K562 (cell line): Measurements from ENCODE around the gene CLK4. TPM values are rescaled to one million over a fixed set of nuclear protein-coding genes. Genes with fewer than 3 reads are reported as not detected.

Experiments
- CCNT2 ChIP-seq: IDR thresholded peaks from 2 replicates; pipeline ENCODE4 v1.6.1; 2011; ENCODE audit warnings: borderline replicate concordance, low read depth, mild to moderate bottlenecking, moderate library complexity, mixed read lengths, low read length; ENCODE audit not compliant: insufficient read length; ENCODE audit errors: extremely low read depth
- CEBPB ChIP-seq: fragments of 450-650 bp; IDR thresholded peaks from 2 replicates; pipeline ENCODE4 v1.6.1; 2016; ENCODE audit warnings: missing genetic modification characterization, missing compliant biosample characterization
- CUX1 ChIP-seq: fragments of 200-800 bp; sonication (Bioruptor generic); IDR thresholded peaks from 2 replicates; pipeline ENCODE4 v1.6.1; 2016; ENCODE audit warnings: missing genetic modification characterization, missing compliant biosample characterization
- ELF1 ChIP-seq: fragments of 200-800 bp; sonication (Bioruptor generic); IDR thresholded peaks from 2 replicates; pipeline ENCODE4 v1.6.1; 2016; ENCODE audit warnings: missing genetic modification characterization, missing compliant biosample characterization
- ESRRA ChIP-seq: fragments of 450-650 bp; IDR thresholded peaks from 2 replicates; pipeline ENCODE4 v1.6.1; 2014; ENCODE audit warnings: low read depth, mild to moderate bottlenecking, moderate library complexity, borderline replicate concordance
- HNRNPUL1 ChIP-seq: fragments of 200-400 bp; formaldehyde crosslinking; IDR thresholded peaks from 2 replicates; pipeline ENCODE4 v1.6.1; 2017; ENCODE audit warnings: low read length
- MAZ ChIP-seq, 2 experiments: fragments of 450-650 bp in 1 of 2; sonication (generic) in 1 of 2; formaldehyde crosslinking; IDR thresholded peaks in 1 of 2; conservative IDR thresholded peaks in 1 of 2; 2 replicates each; pipeline versions ENCODE4 v1.4.0 to v1.5.0; 2020; ENCODE audit warnings: mild to moderate bottlenecking in 1 of 2, missing genetic modification reagents in 1 of 2
- PHF21A ChIP-seq: fragments of 450-650 bp; IDR thresholded peaks from 2 replicates; pipeline ENCODE4 v1.6.1; 2017; ENCODE audit warnings: low read depth, borderline replicate concordance
- SLC30A9 ChIP-seq: fragments of 250-450 bp; sonication (Bioruptor Pico); IDR thresholded peaks from 2 replicates; pipeline ENCODE4 v1.8.0; 2022; ENCODE audit warnings: mild to moderate bottlenecking, moderate library complexity
- TEAD1 ChIP-seq, 2 experiments: fragments of 450-650 bp in 1 of 2; sonication (generic) in 1 of 2; formaldehyde crosslinking; IDR thresholded peaks; 2 replicates each; pipeline versions ENCODE4 v1.4.0 to v1.8.0; 2020 to 2022; ENCODE audit warnings: mild to moderate bottlenecking in 2 of 2, missing genetic modification reagents in 1 of 2
- TRIM24 ChIP-seq, 2 experiments: fragments of 450-650 bp; IDR thresholded peaks; 2 replicates each; pipeline ENCODE4 v1.6.1; 2016
- TRIM28 ChIP-seq: fragments of 450-650 bp; IDR thresholded peaks from 2 replicates; pipeline ENCODE4 v1.6.1; 2017
- VEZF1 ChIP-seq: fragments of 200-800 bp; sonication (Bioruptor generic); IDR thresholded peaks from 2 replicates; pipeline ENCODE4 v1.6.1; 2017; ENCODE audit warnings: missing genetic modification characterization, missing compliant biosample characterization
- XRCC3 ChIP-seq: fragments of 450-650 bp; IDR thresholded peaks from 2 replicates; pipeline ENCODE4 v1.6.1; 2017; ENCODE audit warnings: mild to moderate bottlenecking, moderate library complexity
- ZNF121 ChIP-seq: sonication (generic); formaldehyde crosslinking; conservative IDR thresholded peaks from 2 replicates; pipeline ENCODE4 v1.8.0; 2022; ENCODE audit warnings: missing genetic modification reagents
- ZNF224 ChIP-seq: sonication (generic); formaldehyde crosslinking; IDR thresholded peaks from 2 replicates; pipeline ENCODE4 v1.8.0; 2022; ENCODE audit warnings: mild to moderate bottlenecking, missing genetic modification reagents
- ZNF592 ChIP-seq: fragments of 450-650 bp; IDR thresholded peaks from 2 replicates; pipeline ENCODE4 v1.6.1; 2017; ENCODE audit warnings: antibody characterized with exemption, mild to moderate bottlenecking
- ZNF644 ChIP-seq: fragments of 200-800 bp; sonication (Bioruptor generic); IDR thresholded peaks from 2 replicates; pipeline ENCODE4 v1.6.1; 2016; ENCODE audit warnings: low read depth, missing genetic modification characterization, missing compliant biosample characterization
- ZZZ3 ChIP-seq: fragments of 450-650 bp; IDR thresholded peaks from 2 replicates; pipeline ENCODE4 v1.6.1; 2016; ENCODE audit warnings: antibody characterized with exemption, mild to moderate bottlenecking, moderate library complexity
- polyA plus RNA-seq, 8 experiments: library from polyadenylated mRNA; depleted of rRNA in 4 of 8; stranded (reverse) in 5 of 8; unstranded in 3 of 8; fragments of >200 nt; fragmentation: Nextera tagmentation in 2 of 8; fragmentation: Illumina TruSeq in 1 of 8; extraction: Ambion mirVana in 2 of 8; extraction: Trizol in 1 of 8; gene quantifications; 2 replicates each; pipeline versions ENCODE4 v1.2.1 to v1.2.3, GENCODE V29; 2011 to 2014; ENCODE audit warnings: inconsistent platforms in 1 of 8, missing spikeins in 1 of 8
- total RNA-seq, 7 experiments: library from RNA; depleted of rRNA in 6 of 7; stranded (reverse); fragments of >200 nt in 6 of 7; fragmentation: Illumina TruSeq in 2 of 7; extraction: Trizol in 2 of 7; gene quantifications; 2 replicates each; pipeline versions ENCODE4 v1.2.1 to v1.2.3, GENCODE V29; 2011 to 2021; ENCODE audit warnings: low replicate concordance in 1 of 7

The CLK4 gene
- total and polyA plus RNA-seq, 9 of the 15 experiments (the other 6 are each of a cell fraction or from before 2014, with no cell fraction given) = 10.5 to 23.1 (median 13.9) TPM

- TF ChIP-seq PHF21A (no peak), TRIM28 (peak; percentile 96), CCNT2 (no peak), ELF1 (tag) (peak; percentile 15; the same call in 1 of the 2 replicates), VEZF1 (peak; percentile 86), XRCC3 (no peak), CEBPB (no peak), HNRNPUL1 (no peak), ZZZ3 (no peak), TRIM24 (IDR thresholded peaks at IDR 0.05) (peak; percentile 64 to 82; a peak in 3 of 4 replicates), ZNF644 (tag) (no peak), ZNF224 (CRISPR knock-in tag) (no peak), ZNF592 (no peak), ZNF121 (no peak), TEAD1 (CRISPR knock-in tag; IDR thresholded peaks at IDR 0.05) (no peak), ESRRA (no peak), CUX1 (CRISPR knock-in tag) (no peak), SLC30A9 (no peak), MAZ (CRISPR knock-in tag; conservative IDR thresholded peaks at IDR 0.05 in 1 of 2, IDR thresholded peaks at IDR 0.05 in 1 of 2) (peak; percentile 5; a peak in 1 of 4 replicates)
Observed at GRCh38 chr5:178627259-178627598, 379 bp upstream of the CLK4 start (continued).
